Stimulated activated CD8-positive, alpha-beta memory T cell treated with anti-CD3 and anti-CD28 coated beads, Interleukin-7, amount 100 ng/mL, for 48 hours (primary cell): ENCODE data around the gene CADM1.

Experiments
- DNase-seq, 2 donors: peaks; one replicate each; pipeline ENCODE4 v3.0.0-alpha.2; 2020; ENCODE audit warnings: low read depth in 1 of 2; ENCODE audit errors: extremely low read depth in 1 of 2

Gene CADM1

DNA sequence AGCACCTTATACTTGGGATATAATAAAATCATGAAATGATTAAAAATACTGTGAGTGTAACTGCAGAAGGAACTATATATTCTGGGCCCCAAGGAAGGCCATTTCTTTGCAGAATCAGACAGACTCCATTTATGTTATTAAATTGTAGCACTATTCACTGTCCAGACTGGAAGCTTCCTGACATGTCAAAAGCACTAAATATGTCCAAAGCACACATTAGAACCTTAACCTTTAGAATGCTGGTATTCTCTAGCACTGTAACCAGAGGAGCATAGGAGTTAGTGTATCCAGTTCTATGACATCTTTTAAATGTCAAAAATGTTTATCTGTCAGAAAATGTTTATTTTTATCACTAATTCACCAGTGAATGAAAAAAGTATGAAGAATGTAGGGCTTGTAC is 246.9 kb downstream of the CADM1 start:
- no peak for DNase-seq

DNA sequence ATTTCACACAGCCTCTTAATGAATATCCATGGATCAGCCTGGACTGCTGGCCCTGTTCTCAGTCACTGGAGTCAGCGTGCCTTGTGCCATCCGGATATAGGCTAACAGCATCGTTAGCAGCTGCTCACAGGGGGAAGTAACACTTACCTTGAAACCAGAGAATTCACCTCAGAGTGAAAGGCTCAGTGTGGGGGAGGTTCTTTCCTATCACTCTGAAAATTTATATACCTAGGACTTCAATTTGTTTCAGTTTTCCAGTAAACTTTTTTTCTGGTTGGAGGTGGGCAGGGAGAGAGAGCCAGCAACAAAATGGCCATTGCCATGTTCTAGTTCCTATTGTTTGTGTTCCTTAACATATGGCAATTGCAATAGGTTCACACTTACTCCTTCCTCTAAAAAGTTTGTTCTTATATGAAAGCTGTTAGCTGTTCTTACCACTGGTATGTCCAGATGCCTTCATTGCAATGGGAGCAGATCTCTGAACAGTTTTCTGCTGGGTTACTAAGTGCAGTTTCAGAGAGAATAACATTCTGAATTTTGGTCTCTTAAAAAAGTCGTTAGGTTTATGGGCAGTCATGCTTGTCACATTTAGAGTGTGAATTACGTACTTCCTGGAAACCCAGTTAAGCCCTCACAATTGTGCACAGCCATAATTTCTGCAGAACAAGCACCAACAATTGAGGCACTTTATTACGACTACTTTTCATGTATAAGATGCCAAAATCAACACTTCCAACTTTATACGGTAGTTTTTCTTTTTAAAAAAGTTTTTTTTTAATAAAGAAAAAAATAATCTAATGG is 247.6 kb downstream of the CADM1 start:
- DNase-seq, result no peak

DNA sequence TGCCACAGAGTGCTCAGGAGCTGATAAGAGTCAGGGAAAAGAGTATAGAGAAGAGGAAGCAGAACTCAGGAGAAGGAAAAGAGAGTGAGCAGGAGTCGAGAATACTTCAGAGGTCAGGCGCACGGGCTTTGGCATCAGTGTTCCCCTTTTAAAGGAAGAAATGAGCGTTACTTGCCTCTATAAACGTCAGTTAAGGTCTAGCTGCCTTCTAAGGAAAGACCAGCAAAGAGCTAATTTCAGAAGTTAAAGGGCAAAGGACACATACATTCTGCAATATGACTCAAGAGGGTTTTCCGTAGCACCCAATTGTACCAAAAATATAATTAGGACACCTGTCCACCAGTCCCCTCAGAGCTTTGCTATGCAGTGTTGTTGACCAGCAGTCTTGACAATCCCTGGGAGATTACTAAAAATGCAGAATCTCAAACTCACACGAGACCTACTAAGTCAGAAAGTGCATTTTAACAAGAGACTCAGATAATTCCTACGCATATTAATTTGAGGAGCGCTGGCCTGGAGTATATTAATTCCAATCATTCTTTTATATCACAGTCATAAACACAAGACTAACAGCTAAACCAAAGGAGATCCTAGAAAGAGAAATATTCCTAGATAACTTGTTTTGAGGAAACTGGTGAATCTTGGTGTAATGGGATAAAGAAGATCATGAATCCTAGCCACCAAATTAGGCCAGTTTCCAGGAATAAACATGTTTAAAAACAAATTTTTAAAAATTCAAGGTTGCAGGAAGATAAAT is 249.0 kb downstream of the CADM1 start:
- no peak for DNase-seq

DNA sequence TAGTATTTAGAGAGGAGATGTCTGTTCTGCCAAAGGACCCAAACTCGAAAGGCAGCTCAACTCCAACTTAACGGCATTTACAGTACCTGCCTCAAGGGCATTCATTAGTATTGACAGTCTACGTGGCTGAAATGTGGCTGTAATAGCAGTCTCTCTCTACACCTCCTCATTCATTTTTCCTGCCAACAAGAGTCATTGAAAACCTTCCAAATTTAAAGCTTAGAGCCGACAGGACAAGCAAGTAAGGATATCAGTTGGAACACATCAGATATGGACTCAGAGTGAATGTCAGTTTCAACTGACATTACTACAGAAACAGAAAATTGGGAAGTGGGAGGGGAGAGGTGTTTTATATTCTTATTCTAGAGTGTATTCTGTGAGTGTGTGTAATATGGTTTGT is 253.1 kb downstream of the CADM1 start:
- no peak for DNase-seq

- DNase-seq, result no peak
These were observed 255.1 kb downstream of the CADM1 start for GRCh38 chr11:115249061-115249578.

DNA sequence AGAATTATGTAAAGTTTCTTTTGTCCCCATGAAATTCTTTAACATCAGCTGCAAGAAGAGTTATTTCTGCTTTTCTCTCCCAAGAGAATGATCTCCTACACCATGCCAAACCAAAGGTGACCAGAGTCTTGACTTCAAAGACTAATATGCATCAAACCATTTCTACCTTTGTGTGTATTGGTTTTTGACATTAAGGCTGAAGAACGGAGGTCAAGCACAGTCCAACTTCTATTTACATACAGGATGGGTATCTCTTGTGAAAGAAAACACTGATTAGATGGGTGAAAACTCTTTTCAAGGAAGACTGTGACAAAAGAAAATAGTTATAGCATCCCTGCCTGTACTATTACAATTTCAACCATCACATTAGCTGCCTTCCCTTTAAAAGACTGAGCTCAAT is 256.3 kb downstream of the CADM1 start:
- no peak for DNase-seq

GRCh38 chr11:115247361-115247760 is 256.9 kb downstream of the CADM1 start:
- DNase-seq, result no peak

- no peak for DNase-seq
These were observed 259.5 kb downstream of the CADM1 start for GRCh38 chr11:115244758-115245157.

DNA sequence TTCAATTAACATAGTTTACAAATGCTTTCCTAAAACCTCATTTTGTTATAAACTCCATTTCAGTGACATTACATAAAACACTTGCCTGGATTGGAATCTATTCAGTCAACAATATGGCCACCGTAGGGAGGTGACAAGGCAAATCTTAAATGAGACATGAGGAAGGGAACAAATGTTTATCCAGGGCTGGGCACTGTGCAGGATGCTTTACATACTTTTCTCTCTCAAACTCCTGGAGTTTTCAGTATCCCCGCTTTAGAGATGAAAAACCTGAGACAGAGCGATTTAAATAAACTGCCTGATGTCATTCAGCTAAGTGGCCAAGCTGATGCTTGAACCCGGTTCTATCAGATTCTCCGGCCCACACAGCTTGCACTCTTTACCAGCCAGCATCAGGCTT is 259.9 kb downstream of the CADM1 start:
- DNase-seq, result no peak

- no peak for DNase-seq
These were observed 261.2 kb downstream of the CADM1 start for GRCh38 chr11:115242982-115243381.

GRCh38 chr11:115241899-115242298 is 262.3 kb downstream of the CADM1 start:
- DNase-seq, result no peak

GRCh38 chr11:115238791-115239190 is 265.4 kb downstream of the CADM1 start:
- no peak for DNase-seq

GRCh38 chr11:115238086-115238485 is 266.1 kb downstream of the CADM1 start:
- no peak for DNase-seq

DNA sequence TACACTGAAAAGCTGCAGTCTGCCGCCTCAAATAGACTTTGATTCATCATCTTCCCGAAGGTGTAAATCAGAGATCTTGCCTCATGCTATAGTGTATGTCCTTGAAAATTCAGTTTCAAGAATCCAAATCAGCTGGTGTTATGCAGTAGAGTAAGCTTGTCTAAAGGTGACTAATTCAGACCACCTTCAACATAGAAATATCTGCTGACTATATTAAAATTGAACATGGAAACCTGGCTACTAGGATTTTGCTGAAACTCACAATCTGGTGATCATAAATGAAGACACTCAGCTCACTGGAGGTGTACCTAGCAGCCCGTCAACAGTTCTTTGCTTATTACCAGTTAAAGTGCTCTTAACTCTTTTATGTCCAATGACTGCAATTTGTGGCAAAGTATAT is 266.6 kb downstream of the CADM1 start:
- no peak for DNase-seq

GRCh38 chr11:115234794-115235193 is 269.4 kb downstream of the CADM1 start:
- DNase-seq, result no peak

GRCh38 chr11:115226556-115226955 is 277.7 kb downstream of the CADM1 start:
- no peak for DNase-seq

DNA sequence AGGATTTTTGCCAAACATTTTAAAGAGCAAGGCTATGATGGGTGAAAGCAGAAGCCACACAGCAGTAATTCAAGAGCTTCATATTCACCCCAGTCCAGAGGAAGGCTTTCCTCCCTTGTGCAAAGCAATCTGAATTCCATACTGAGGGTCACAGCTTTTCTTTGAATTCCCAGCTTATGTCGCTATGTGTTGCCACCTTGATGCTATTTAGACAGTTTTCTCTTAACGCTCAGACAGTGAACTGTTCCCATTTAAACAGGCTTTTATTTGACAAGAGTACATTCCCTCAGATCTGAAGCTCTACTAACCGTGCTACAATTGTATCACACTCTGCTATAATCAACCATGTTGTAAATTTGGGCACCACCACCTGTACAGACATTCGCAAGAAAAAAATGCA is 279.7 kb downstream of the CADM1 start:
- no peak for DNase-seq

GRCh38 chr11:115222863-115223530 is 281.2 kb downstream of the CADM1 start:
- no peak for DNase-seq

GRCh38 chr11:115222218-115222862 is 281.9 kb downstream of the CADM1 start:
- peak; percentile 2 to 28 for DNase-seq

DNA sequence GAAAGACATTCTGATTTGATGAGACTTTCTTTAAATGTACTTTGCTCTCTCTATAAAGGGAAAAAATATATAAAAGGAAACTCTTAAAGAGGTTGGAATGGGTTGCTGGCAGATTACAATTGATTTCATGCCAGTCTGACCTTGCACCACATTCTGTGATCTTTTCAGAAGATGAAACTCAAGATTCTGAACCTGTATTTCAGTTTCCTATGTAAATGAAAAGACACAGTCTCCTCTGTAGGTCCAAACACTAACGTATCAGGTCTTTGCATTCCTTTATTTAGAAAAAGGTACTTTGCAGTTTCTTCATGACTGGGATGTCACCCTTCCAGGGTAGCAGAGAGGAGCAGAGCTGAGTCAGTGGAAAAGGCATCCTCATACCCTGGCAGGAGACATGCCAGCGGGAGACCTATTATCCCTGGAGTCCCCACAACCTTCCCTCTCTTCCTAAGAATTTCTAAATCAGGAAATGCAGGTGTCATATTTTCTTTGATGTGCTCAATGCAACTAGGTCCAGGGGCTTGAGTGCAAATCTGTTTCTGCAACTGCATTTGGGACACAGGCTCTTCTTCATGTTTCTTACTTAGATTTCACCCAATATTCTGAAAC is 282.6 kb downstream of the CADM1 start:
- no peak for DNase-seq

GRCh38 chr11:115220911-115221310 is 283.3 kb downstream of the CADM1 start:
- DNase-seq, result no peak
